Liver (tissue), 9 donors: Measurements from ENCODE around the gene MRPL52. TPM values are rescaled to one million over a fixed set of nuclear protein-coding genes. Genes with fewer than 3 reads are reported as not detected.

ENCODE experiments used
- DNase-seq: peaks from one replicate; pipeline ENCODE4 v3.0.0-alpha.2; 2017; ENCODE audit warnings: low spot score
- H3K27ac ChIP-seq, 2 donors: one replicate each; pipeline ENCODE4 v1.7.0; 2013; ENCODE audit warnings: inconsistent platforms in 2 of 2, low read length in 2 of 2, control low read depth in 1 of 2, low read depth in 1 of 2, mild to moderate bottlenecking in 1 of 2
- H3K27me3 ChIP-seq, 4 donors: one replicate each; pipeline versions ENCODE4 v1.6.1 to v1.7.0; 2013; ENCODE audit warnings: low read length in 3 of 4, inconsistent platforms in 1 of 4, mild to moderate bottlenecking in 1 of 4, moderate library complexity in 1 of 4; ENCODE audit not compliant: control insufficient read depth in 4 of 4, insufficient read depth in 4 of 4
- H3K36me3 ChIP-seq, 4 donors: one replicate each; pipeline versions ENCODE4 v1.6.1 to v1.7.0; 2013; ENCODE audit warnings: low read length in 3 of 4, mild to moderate bottlenecking in 3 of 4, low read depth in 1 of 4, moderate library complexity in 1 of 4; ENCODE audit not compliant: control insufficient read depth in 4 of 4, insufficient read depth in 3 of 4
- H3K4me1 ChIP-seq, 4 donors: one replicate each; pipeline versions ENCODE4 v1.6.1 to v1.7.0; 2013; ENCODE audit warnings: low read length in 3 of 4, mild to moderate bottlenecking in 3 of 4, moderate library complexity in 1 of 4; ENCODE audit not compliant: control insufficient read depth in 4 of 4, insufficient read depth in 4 of 4
- H3K4me3 ChIP-seq, 3 donors: one replicate each; pipeline versions ENCODE4 v1.6.1 to v1.7.0; 2013; ENCODE audit warnings: low read length in 3 of 3, control low read depth in 1 of 3, low read depth in 1 of 3, mild to moderate bottlenecking in 1 of 3
- H3K9ac ChIP-seq, 2 donors: one replicate each; pipeline ENCODE4 v1.7.0; 2013; ENCODE audit warnings: low read length in 2 of 2, mild to moderate bottlenecking in 2 of 2, moderate library complexity in 2 of 2, control low read depth in 1 of 2, low read depth in 1 of 2
- H3K9me3 ChIP-seq, 4 donors: one replicate each; pipeline versions ENCODE4 v1.6.1 to v1.7.0; 2013; ENCODE audit warnings: low read length in 3 of 4; ENCODE audit not compliant: control insufficient read depth in 4 of 4
- EGR1 ChIP-seq, 2 donors: IDR thresholded peaks; 2 replicates each; pipeline ENCODE4 v1.6.1; 2016 to 2018; ENCODE audit warnings: antibody characterized with exemption in 2 of 2, low read depth in 2 of 2
- FOXA1 ChIP-seq: IDR thresholded peaks from 2 replicates; pipeline ENCODE4 v1.6.1; 2016; ENCODE audit warnings: antibody characterized with exemption
- FOXA2 ChIP-seq: IDR thresholded peaks from 2 replicates; pipeline ENCODE4 v1.6.1; 2016; ENCODE audit warnings: antibody characterized with exemption
- GABPA ChIP-seq, 2 donors: IDR thresholded peaks in 1 of 2; conservative IDR thresholded peaks in 1 of 2; 2 replicates each; pipeline ENCODE4 v1.6.1; 2016; ENCODE audit warnings: antibody characterized with exemption in 2 of 2, mild to moderate bottlenecking in 1 of 2, moderate library complexity in 1 of 2
- HNF4A ChIP-seq, 2 donors: conservative IDR thresholded peaks; 2 replicates each; pipeline ENCODE4 v1.6.1; 2016; ENCODE audit warnings: antibody characterized with exemption in 2 of 2, mild to moderate bottlenecking in 2 of 2
- HNF4G ChIP-seq: IDR thresholded peaks from 2 replicates; pipeline ENCODE4 v1.6.1; 2016; ENCODE audit warnings: antibody characterized with exemption
- JUND ChIP-seq, 2 donors: IDR thresholded peaks; 2 replicates each; pipeline ENCODE4 v1.6.1; 2016; ENCODE audit warnings: antibody characterized with exemption in 2 of 2
- NR2F2 ChIP-seq: IDR thresholded peaks from 2 replicates; pipeline ENCODE4 v1.6.1; 2016; ENCODE audit warnings: antibody characterized with exemption
- RAD21 ChIP-seq, 2 donors: IDR thresholded peaks; 2 replicates each; pipeline ENCODE4 v1.6.1; 2016; ENCODE audit warnings: antibody characterized with exemption in 2 of 2, mild to moderate bottlenecking in 2 of 2
- RXRA ChIP-seq, 2 donors: IDR thresholded peaks; 2 replicates each; pipeline ENCODE4 v1.6.1; 2017 to 2018; ENCODE audit warnings: antibody characterized with exemption in 2 of 2, mild to moderate bottlenecking in 1 of 2
- SP1 ChIP-seq: IDR thresholded peaks from 2 replicates; pipeline ENCODE4 v1.6.1; 2018; ENCODE audit warnings: antibody characterized with exemption, mild to moderate bottlenecking
- TAF1 ChIP-seq: conservative IDR thresholded peaks from 2 replicates; pipeline ENCODE4 v1.6.1; 2016; ENCODE audit warnings: antibody characterized with exemption, mild to moderate bottlenecking
- YY1 ChIP-seq: IDR thresholded peaks from 2 replicates; pipeline ENCODE4 v1.6.1; 2016; ENCODE audit warnings: antibody characterized with exemption, mild to moderate bottlenecking
- WGBS: extraction: QIAGEN DNeasy Blood & Tissue Kit; methylation state at CpG from one replicate; pipeline ENCODE4 v1.1.7; 2013; 5-methylcytosine and 5-hydroxymethylcytosine counted together
- polyA plus RNA-seq, 2 donors: library from polyadenylated mRNA; stranded (reverse) in 1 of 2; unstranded in 1 of 2; fragments of 200-250 nt in 1 of 2; fragments of >200 nt in 1 of 2; fragmentation: Nextera tagmentation in 1 of 2; extraction: Ambion mirVana in 1 of 2; gene quantifications; one replicate each; pipeline versions ENCODE4 v1.2.1 to v1.2.3, GENCODE V29; 2013 to 2015
- total RNA-seq, 2 donors: library from RNA; depleted of rRNA; stranded (reverse); fragments of >200 nt; gene quantifications; one replicate each; pipeline ENCODE4 v1.2.3, GENCODE V29; 2014
- TF ChIP-seq, protein P1 (sequence below): fragments of 150-350 bp; IDR thresholded peaks from 2 replicates; pipeline ENCODE4 v1.5.1; 2017; ENCODE audit warnings: improper control_type of control experiment, low read depth, low read length; ENCODE audit not compliant: missing input control
- TF ChIP-seq, protein P2 (sequence below): IDR thresholded peaks from 2 replicates; pipeline ENCODE4 v1.6.1; 2016; ENCODE audit warnings: antibody characterized with exemption
- TF ChIP-seq, protein P3 (sequence below): IDR thresholded peaks from 2 replicates; pipeline ENCODE4 v1.6.1; 2016; ENCODE audit warnings: antibody characterized with exemption
- TF ChIP-seq, protein P4 (sequence below): IDR thresholded peaks from 2 replicates; pipeline ENCODE4 v1.6.1; 2016; ENCODE audit warnings: antibody characterized with exemption, mild to moderate bottlenecking
- TF ChIP-seq, protein P5 (sequence below): IDR thresholded peaks from 2 replicates; pipeline ENCODE4 v1.6.1; 2016; ENCODE audit warnings: antibody characterized with exemption
- donor health status: healthy.
- donor health status: healthy.
- donor health status: healthy.
- donor health status: healthy.
- donor health status: healthy.

The MRPL52 gene
- total and polyA plus RNA-seq, 4 donors = 9.1 to 142 (median 36.6) TPM

DNA sequence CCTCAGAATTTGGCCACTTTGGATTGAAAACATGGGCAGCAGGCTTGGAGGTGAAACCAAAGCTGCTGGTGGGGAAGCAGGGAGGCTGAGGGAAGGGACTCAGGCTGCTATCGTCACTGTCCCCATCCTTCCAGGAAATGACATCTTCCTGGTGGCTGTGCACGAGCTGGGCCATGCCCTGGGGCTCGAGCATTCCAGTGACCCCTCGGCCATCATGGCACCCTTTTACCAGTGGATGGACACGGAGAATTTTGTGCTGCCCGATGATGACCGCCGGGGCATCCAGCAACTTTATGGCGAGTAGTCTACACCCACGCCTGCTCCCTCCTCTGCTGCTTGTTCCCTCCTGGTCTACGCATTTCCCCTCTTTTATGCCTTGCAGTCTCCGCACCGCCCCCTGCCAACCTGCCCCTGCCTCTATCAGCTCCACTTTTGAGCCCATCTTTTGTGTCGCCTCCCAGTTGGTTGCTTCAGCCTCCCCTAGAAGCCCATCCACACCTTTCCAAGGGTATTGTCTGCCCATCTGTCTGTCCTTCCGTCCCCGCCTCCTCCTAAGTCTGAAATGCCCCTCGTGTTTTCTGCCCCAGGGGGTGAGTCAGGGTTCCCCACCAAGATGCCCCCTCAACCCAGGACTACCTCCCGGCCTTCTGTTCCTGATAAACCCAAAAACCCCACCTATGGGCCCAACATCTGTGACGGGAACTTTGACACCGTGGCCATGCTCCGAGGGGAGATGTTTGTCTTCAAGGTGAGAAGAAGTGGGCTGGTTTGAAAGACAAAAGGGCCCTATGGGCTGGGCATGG is 13.6 kb downstream of the MRPL52 start:
- 89% methylated on average over 21 of the region's 21 CpGs for WGBS
- no peak for DNase-seq
- peaks cover 0 to 11% (median 0%) of the 10 kb centered on the region in 4 donors for H3K4me1 ChIP-seq

More for the DNA sequence above, 13.6 kb downstream of the MRPL52 start:
- Histone ChIP-seq H3K27me3 (no peaks in the 10 kb centered on the region), H3K9me3 (no peaks in the 10 kb centered on the region), H3K27ac (no peak overlapping the region), H3K36me3 (peaks cover 2 to 12% (median 4%) of the 10 kb centered on the region in 4 donors), H3K9ac (no peak overlapping the region), H3K4me3 (no peak overlapping the region)
- TF ChIP-seq NR2F2 = no peak
- no peak for TF ChIP-seq SP1
- TF ChIP-seq, protein P1, sequence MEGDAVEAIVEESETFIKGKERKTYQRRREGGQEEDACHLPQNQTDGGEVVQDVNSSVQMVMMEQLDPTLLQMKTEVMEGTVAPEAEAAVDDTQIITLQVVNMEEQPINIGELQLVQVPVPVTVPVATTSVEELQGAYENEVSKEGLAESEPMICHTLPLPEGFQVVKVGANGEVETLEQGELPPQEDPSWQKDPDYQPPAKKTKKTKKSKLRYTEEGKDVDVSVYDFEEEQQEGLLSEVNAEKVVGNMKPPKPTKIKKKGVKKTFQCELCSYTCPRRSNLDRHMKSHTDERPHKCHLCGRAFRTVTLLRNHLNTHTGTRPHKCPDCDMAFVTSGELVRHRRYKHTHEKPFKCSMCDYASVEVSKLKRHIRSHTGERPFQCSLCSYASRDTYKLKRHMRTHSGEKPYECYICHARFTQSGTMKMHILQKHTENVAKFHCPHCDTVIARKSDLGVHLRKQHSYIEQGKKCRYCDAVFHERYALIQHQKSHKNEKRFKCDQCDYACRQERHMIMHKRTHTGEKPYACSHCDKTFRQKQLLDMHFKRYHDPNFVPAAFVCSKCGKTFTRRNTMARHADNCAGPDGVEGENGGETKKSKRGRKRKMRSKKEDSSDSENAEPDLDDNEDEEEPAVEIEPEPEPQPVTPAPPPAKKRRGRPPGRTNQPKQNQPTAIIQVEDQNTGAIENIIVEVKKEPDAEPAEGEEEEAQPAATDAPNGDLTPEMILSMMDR = no peak
- TF ChIP-seq TAF1 = no peak
- no peak for TF ChIP-seq RAD21 (IDR thresholded peaks at IDR 0.05)
- TF ChIP-seq HNF4A (conservative IDR thresholded peaks at IDR 0.05) = no peak
- no peak for TF ChIP-seq HNF4G
- TF ChIP-seq, protein P2, sequence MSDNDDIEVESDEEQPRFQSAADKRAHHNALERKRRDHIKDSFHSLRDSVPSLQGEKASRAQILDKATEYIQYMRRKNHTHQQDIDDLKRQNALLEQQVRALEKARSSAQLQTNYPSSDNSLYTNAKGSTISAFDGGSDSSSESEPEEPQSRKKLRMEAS = no peak
- TF ChIP-seq, protein P3, sequence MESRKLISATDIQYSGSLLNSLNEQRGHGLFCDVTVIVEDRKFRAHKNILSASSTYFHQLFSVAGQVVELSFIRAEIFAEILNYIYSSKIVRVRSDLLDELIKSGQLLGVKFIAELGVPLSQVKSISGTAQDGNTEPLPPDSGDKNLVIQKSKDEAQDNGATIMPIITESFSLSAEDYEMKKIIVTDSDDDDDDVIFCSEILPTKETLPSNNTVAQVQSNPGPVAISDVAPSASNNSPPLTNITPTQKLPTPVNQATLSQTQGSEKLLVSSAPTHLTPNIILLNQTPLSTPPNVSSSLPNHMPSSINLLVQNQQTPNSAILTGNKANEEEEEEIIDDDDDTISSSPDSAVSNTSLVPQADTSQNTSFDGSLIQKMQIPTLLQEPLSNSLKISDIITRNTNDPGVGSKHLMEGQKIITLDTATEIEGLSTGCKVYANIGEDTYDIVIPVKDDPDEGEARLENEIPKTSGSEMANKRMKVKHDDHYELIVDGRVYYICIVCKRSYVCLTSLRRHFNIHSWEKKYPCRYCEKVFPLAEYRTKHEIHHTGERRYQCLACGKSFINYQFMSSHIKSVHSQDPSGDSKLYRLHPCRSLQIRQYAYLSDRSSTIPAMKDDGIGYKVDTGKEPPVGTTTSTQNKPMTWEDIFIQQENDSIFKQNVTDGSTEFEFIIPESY = no peak
- TF ChIP-seq GABPA (IDR thresholded peaks at IDR 0.05 in 1 of 2, conservative IDR thresholded peaks at IDR 0.05 in 1 of 2) = no peak
- no peak for TF ChIP-seq EGR1 (IDR thresholded peaks at IDR 0.05; ENCODE audit: low read depth in 2 of 2)
- TF ChIP-seq YY1 = no peak
- TF ChIP-seq RXRA (IDR thresholded peaks at IDR 0.05) = no peak
- no peak for TF ChIP-seq JUND (IDR thresholded peaks at IDR 0.05)
- TF ChIP-seq, protein P4, sequence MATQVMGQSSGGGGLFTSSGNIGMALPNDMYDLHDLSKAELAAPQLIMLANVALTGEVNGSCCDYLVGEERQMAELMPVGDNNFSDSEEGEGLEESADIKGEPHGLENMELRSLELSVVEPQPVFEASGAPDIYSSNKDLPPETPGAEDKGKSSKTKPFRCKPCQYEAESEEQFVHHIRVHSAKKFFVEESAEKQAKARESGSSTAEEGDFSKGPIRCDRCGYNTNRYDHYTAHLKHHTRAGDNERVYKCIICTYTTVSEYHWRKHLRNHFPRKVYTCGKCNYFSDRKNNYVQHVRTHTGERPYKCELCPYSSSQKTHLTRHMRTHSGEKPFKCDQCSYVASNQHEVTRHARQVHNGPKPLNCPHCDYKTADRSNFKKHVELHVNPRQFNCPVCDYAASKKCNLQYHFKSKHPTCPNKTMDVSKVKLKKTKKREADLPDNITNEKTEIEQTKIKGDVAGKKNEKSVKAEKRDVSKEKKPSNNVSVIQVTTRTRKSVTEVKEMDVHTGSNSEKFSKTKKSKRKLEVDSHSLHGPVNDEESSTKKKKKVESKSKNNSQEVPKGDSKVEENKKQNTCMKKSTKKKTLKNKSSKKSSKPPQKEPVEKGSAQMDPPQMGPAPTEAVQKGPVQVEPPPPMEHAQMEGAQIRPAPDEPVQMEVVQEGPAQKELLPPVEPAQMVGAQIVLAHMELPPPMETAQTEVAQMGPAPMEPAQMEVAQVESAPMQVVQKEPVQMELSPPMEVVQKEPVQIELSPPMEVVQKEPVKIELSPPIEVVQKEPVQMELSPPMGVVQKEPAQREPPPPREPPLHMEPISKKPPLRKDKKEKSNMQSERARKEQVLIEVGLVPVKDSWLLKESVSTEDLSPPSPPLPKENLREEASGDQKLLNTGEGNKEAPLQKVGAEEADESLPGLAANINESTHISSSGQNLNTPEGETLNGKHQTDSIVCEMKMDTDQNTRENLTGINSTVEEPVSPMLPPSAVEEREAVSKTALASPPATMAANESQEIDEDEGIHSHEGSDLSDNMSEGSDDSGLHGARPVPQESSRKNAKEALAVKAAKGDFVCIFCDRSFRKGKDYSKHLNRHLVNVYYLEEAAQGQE = no peak
- TF ChIP-seq FOXA2 = no peak
- no peak for TF ChIP-seq FOXA1
- TF ChIP-seq, protein P5, sequence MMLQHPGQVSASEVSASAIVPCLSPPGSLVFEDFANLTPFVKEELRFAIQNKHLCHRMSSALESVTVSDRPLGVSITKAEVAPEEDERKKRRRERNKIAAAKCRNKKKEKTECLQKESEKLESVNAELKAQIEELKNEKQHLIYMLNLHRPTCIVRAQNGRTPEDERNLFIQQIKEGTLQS = no peak
